ENCODE measurements around the gene TVP23B.
A peak's percentile ranks its signal among the peaks of the same experiment; 100 is the strongest.
"Not testable (repeated sequence)": the region's sequence is repeated elsewhere in the genome, so short reads cannot be mapped to it uniquely, and the experiment has no call there.

Gene TVP23B

GRCh38 chr17:18780991-18781718 lies at the start of gene TVP23B:
Gene TVP23B (plus strand): TSS chr17:18781183. CDS start chr17:18781294, 111 bp downstream.
- peak; percentile 88 for DNase-seq (ENCODE audit: insufficient read length, low spot score)

DNA sequence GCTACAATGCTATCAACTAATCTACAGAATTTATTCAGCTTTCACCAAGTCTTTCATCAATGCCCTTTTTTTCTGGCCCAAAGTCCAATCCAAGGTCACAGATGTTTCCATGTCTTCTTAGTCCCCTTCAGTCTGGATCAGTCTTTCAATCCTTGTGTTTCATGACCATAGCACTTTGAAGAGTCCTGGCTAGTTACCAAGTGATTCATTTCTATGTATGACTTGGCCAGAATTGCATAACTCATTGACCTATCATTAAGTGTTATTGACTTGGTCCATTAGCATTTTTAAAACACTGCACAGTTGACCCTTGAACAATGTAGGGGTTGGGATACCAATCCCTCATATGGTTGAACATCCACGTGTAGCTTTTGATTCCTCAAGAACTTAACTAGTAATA lies 48.5 kb upstream of the TVP23B start:
- FAIRE-seq = peak; percentile 95
- DNase-seq (ENCODE audit: insufficient read length, low spot score) = not testable (repeated sequence)

More at GRCh38 chr17:18780991-18781718, at the start of gene TVP23B:
- FAIRE-seq = peak; percentile 93

GRCh38 chr17:18733350-18733749 lies 47.6 kb upstream of the TVP23B start:
- not testable (repeated sequence) for DNase-seq (ENCODE audit: insufficient read length, low spot score)
- peak; percentile 88 for FAIRE-seq

GRCh38 chr17:18739616-18740391 lies 41.2 kb upstream of the TVP23B start:
- not testable (repeated sequence) for DNase-seq (ENCODE audit: insufficient read length, low spot score)
- peak; percentile 88 for FAIRE-seq

- DNase-seq (ENCODE audit: insufficient read length, low spot score) = not testable (repeated sequence)
- peak; percentile 65 for FAIRE-seq
Observed at GRCh38 chr17:18741228-18741627, 39.8 kb upstream of the TVP23B start.

- peak; percentile 86 for FAIRE-seq
- DNase-seq (ENCODE audit: insufficient read length, low spot score) = not testable (repeated sequence)
Observed at GRCh38 chr17:18743699-18744421, 37.1 kb upstream of the TVP23B start, which contains the start of gene FBXW10. Gene FBXW10 (plus strand): TSS chr17:18744054. CDS start chr17:18744245, 191 bp downstream.

GRCh38 chr17:18744726-18745125 lies 36.3 kb upstream of the TVP23B start:
- DNase-seq (ENCODE audit: insufficient read length, low spot score); FAIRE-seq: not testable (repeated sequence)

DNA sequence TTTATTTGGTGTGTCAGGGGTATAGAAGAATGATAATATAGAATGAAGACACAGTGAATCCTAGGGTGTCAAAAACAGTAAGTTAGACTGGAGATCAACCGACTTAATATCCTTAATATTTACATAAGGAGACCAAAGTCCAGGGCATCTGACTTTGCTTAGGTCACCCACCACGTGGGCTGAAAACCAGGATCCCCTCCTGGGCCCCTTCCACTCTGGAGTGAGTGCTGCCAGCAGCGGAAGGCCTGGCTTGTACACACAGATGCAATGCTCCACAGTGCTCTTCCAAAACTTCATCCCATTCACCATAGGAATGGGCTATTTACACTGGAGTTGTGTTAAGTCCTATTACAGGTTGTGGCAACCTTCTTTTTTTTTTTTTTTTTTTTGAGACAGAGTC lies 34.4 kb upstream of the TVP23B start:
- FAIRE-seq; DNase-seq (ENCODE audit: insufficient read length, low spot score): not testable (repeated sequence)

DNA sequence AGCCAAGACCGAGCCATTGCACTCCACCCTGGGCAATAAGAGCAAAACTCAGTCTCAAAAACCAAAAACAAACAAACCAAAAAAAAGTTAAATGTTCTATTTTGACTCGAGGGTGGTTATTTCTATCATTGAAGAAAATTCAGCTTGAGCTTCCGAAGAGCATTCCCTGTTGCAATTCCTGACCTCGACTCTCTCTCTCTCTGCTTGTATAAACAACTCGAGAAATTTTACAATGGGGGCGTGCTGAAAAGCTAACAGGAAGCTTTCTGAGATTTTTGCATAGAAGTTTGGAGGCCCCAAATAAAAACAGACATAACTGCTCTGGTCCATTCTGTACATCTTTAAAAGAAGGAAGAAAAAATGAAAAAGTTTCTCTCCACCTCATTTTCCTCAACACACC lies 33.5 kb upstream of the TVP23B start:
- not testable (repeated sequence) for DNase-seq (ENCODE audit: insufficient read length, low spot score); FAIRE-seq

- not testable (repeated sequence) for FAIRE-seq; DNase-seq (ENCODE audit: insufficient read length, low spot score)
Observed at GRCh38 chr17:18750242-18750641, 30.7 kb upstream of the TVP23B start.

GRCh38 chr17:18753829-18754409 lies 27.1 kb upstream of the TVP23B start:
- peak; percentile 23 for FAIRE-seq
- not testable (repeated sequence) for DNase-seq (ENCODE audit: insufficient read length, low spot score)

DNA sequence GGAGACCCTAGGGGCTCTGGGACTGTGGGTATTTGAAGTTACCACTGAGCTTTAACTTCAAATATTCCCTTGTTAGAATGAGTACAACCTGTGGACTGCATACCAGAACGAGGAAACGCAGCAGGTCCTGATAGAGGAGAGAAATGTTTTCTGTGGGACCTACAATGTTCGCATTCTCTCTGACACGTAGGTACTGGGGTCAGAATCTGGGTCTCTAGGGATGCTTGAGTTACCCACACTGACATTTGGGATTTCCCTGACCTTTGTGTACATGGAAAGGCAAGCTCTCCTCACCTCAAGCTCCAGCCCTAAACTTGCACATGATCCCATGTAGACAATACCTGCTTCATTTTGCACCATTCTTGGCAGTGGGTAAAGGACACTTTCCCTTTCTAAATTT lies 25.0 kb upstream of the TVP23B start:
- DNase-seq (ENCODE audit: insufficient read length, low spot score) = not testable (repeated sequence)
- FAIRE-seq = peak; percentile 20

DNA sequence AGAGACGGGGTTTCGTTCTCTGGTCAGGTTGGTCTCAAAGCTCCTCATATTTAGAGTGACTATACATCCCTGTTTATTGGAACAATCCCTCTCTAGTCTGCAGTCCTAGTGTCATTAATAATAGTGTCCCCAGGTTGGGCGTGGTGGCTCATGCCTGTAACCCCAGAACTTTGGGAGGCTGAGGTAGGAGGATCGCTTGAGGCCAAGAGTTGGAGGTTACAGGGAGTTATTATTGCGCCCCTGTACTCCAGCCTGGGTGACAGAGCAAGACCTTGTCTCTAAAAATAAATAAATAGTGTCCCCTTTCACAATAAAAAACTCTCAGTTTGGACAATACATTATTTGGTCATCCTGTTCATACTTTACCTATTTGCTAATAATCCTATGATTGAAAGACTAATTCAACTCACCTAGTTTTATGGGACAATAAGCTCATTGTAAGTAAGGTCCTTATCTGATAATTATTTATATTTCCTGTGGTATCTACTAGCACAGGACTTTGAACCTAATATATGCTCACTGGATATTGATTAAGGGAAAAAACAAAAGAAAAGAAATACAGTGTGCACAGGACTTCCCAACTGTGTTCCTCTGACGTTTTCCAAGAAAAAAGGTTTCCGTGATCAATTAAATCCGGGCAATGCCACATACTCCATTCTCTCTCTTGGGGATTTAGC lies 23.5 kb upstream of the TVP23B start:
- FAIRE-seq; DNase-seq (ENCODE audit: insufficient read length, low spot score): not testable (repeated sequence)

- FAIRE-seq; DNase-seq (ENCODE audit: insufficient read length, low spot score): not testable (repeated sequence)
Observed at GRCh38 chr17:18758344-18758743, 22.6 kb upstream of the TVP23B start.

DNA sequence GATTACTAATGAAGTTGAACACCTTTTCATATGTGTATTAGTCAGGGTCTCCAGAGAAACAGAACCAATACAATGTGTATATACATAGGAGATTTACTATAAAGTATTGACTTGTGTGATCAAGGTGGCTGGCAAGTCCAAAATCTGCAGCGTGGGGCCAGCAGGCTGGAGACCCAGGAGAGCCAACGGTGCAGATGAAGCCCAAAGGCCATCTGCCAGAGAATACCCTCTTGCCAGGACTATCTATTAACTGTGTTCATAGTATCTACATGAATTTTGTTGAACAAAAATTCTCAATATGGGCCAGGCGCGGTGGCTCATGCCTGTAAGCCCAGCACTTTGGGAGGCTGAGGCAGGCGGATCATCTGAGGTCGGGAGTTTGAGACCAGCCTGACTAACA lies 20.8 kb upstream of the TVP23B start:
- not testable (repeated sequence) for FAIRE-seq; DNase-seq (ENCODE audit: insufficient read length, low spot score)

- not testable (repeated sequence) for FAIRE-seq
Observed at GRCh38 chr17:18770572-18770971, 10.4 kb upstream of the TVP23B start.

DNA sequence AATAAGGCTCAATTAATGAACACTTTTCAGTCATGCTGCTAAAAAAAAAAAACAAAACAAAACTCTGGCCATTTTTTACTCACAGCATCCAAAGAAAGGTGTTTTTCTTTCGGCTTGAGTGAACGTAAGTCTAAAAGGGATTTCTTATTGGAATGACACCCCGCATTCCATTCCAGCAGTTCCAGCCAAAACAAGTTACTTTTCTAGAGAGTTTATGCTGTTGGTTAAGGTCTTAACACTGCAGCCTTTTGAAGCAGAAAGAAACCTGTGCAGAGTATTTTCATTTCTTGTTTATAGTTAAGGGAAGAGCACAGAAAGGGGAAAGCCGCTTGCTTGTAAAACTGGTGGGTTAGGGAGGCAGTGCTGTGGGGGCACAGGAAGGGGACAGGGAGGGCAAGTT lies 9.9 kb upstream of the TVP23B start:
- DNase-seq (ENCODE audit: insufficient read length, low spot score); FAIRE-seq: not testable (repeated sequence)

More at GRCh38 chr17:18770572-18770971, 10.4 kb upstream of the TVP23B start:
- not testable (repeated sequence) for DNase-seq (ENCODE audit: insufficient read length, low spot score)

DNA sequence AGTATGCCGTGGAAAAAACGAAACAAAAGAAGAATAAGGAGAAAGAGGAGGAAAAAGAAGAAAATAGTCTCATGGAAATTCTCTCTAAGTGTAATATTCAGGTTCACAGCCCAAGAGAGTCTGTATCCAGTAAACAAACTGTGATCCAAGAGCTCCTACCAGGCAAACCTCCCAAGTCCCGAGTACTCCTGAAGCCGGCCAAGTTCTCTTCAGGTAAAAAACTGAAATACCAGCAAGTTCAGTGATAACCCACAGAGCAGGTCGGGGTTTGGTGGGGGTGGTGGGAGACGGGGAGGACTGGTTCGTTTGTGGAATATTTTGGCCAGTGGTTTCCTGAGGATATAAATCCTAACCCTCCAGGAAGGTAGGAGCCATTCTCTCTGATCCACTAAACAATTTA lies 8.5 kb upstream of the TVP23B start:
- no peak for DNase-seq (ENCODE audit: insufficient read length, low spot score)
- no peak for FAIRE-seq

GRCh38 chr17:18781805-18782204 lies 822 bp downstream of the TVP23B start:
- FAIRE-seq; DNase-seq (ENCODE audit: insufficient read length, low spot score): not testable (repeated sequence)

DNA sequence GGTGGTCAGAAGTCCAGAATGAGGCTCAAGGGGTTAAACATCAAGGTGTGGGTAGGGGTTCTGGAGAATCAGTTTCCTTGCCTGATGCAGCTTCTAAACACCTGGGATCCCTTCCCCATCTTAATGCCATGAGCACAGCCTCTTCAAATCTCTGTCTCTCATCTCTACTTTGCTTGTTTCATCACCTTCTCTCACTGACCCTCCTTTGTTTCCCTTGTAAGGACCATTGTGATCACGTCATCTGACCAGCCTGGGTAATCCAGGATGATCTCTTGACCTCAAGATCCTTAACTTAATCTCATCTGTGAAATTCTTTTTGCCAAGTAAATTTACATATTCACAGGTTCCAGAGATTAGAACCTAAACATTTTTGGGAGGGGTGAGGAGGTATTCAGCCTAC lies 5.0 kb downstream of the TVP23B start:
- FAIRE-seq = peak; percentile 79
- DNase-seq (ENCODE audit: insufficient read length, low spot score) = not testable (repeated sequence)

Measured in HTR-8/SVneo (cell line).